CD14-positive monocyte (primary cell): ENCODE data around the gene CAMTA1. TPM values are rescaled to one million over a fixed set of nuclear protein-coding genes. Genes with fewer than 3 reads are reported as not detected.

ENCODE experiments used
- DNase-seq, 3 donors: peaks; one replicate each; pipeline ENCODE4 v3.0.0-alpha.2; 2011 to 2022
- H2AFZ ChIP-seq: 2 replicates; pipeline ENCODE4 v1.6.0; 2012; ENCODE audit warnings: mild to moderate bottlenecking, low read depth, low read length, inconsistent platforms; ENCODE audit not compliant: insufficient read depth, poor library complexity, severe bottlenecking
- H3K27ac ChIP-seq, 2 donors: 1 replicate in 1 of 2; 2 replicates in 1 of 2; pipeline ENCODE4 v1.5.1; 2012 to 2013; ENCODE audit warnings: low read length in 2 of 2, control low read depth in 1 of 2, inconsistent platforms in 1 of 2, low read depth in 1 of 2, mild to moderate bottlenecking in 1 of 2
- H3K27me3 ChIP-seq, 2 donors: one replicate each; pipeline versions ENCODE4 v1.6.0 to v1.6.1; 2011 to 2013; ENCODE audit warnings: low read length in 2 of 2; ENCODE audit not compliant: control insufficient read depth in 2 of 2, insufficient read depth in 2 of 2
- H3K36me3 ChIP-seq, 2 donors: replicated peaks in 1 of 2; 1 replicate in 1 of 2; 2 replicates in 1 of 2; pipeline versions ENCODE4 v1.5.1 to v1.6.1; 2012 to 2013; ENCODE audit warnings: low read length in 2 of 2, control low read depth in 1 of 2, inconsistent platforms in 1 of 2, mild to moderate bottlenecking in 1 of 2; ENCODE audit not compliant: insufficient read depth in 2 of 2, control insufficient read depth in 1 of 2
- H3K4me1 ChIP-seq, 2 donors: 1 replicate in 1 of 2; 2 replicates in 1 of 2; pipeline versions ENCODE4 v1.5.1 to v1.6.1; 2012 to 2013; ENCODE audit warnings: low read length in 2 of 2, control low read depth in 1 of 2, inconsistent platforms in 1 of 2, mild to moderate bottlenecking in 1 of 2, moderate library complexity in 1 of 2; ENCODE audit not compliant: insufficient read depth in 2 of 2, control insufficient read depth in 1 of 2
- H3K4me2 ChIP-seq: replicated peaks from 2 replicates; pipeline ENCODE3; 2012; ENCODE audit warnings: low read length, moderate library complexity, mild to moderate bottlenecking; ENCODE audit not compliant: poor library complexity, severe bottlenecking; ENCODE audit errors: extremely low read depth
- H3K4me3 ChIP-seq, 3 experiments: fragments of 200-600 bp in 1 of 3; sonication (generic) in 1 of 3; replicated peaks in 1 of 3; 1 replicate in 2 of 3; 2 replicates in 1 of 3; pipeline ENCODE4 v1.5.1; 2011 to 2013; ENCODE audit warnings: low read length in 3 of 3, mild to moderate bottlenecking in 3 of 3, control low read depth in 2 of 3, low read depth in 2 of 3, inconsistent platforms in 1 of 3, moderate library complexity in 1 of 3
- H3K79me2 ChIP-seq: 2 replicates; pipeline ENCODE4 v1.6.0; 2012; ENCODE audit warnings: mild to moderate bottlenecking, control low read depth, inconsistent platforms, low read length, moderate library complexity; ENCODE audit not compliant: insufficient read depth
- H3K9ac ChIP-seq: 2 replicates; pipeline ENCODE4 v1.6.0; 2017; ENCODE audit warnings: low read length, mild to moderate bottlenecking; ENCODE audit not compliant: insufficient read depth, poor library complexity, severe bottlenecking
- H3K9me3 ChIP-seq, 2 donors: replicated peaks in 1 of 2; 1 replicate in 1 of 2; 2 replicates in 1 of 2; pipeline versions ENCODE4 v1.5.1 to v1.6.1; 2012 to 2013; ENCODE audit warnings: low read length in 2 of 2, control low read depth in 1 of 2; ENCODE audit not compliant: control insufficient read depth in 1 of 2, insufficient read depth in 1 of 2
- H4K20me1 ChIP-seq: 2 replicates; pipeline ENCODE4 v1.6.0; 2012; ENCODE audit warnings: mild to moderate bottlenecking, low read length, control low read depth, moderate library complexity; ENCODE audit not compliant: insufficient read depth
- H3K27ac Mint-ChIP-seq, 7 donors: one replicate each; pipeline ENCODE4 v1.8.0; 2020; ENCODE audit warnings: mild to moderate bottlenecking in 7 of 7, mixed read lengths in 7 of 7, moderate library complexity in 6 of 7, inconsistent platforms in 2 of 7
- H3K27me3 Mint-ChIP-seq, 3 donors: one replicate each; pipeline ENCODE4 v1.8.0; 2021 to 2022; ENCODE audit warnings: low read depth in 3 of 3, mild to moderate bottlenecking in 3 of 3, mixed read lengths in 3 of 3, moderate library complexity in 3 of 3, inconsistent platforms in 1 of 3
- H3K36me3 Mint-ChIP-seq, 2 donors: one replicate each; pipeline ENCODE4 v1.8.0; 2020; ENCODE audit warnings: mixed read lengths in 2 of 2, inconsistent platforms in 1 of 2, mild to moderate bottlenecking in 1 of 2
- H3K4me1 Mint-ChIP-seq: one replicate; pipeline ENCODE4 v1.8.0; 2020; ENCODE audit warnings: mild to moderate bottlenecking, mixed read lengths
- H3K4me3 Mint-ChIP-seq, 2 donors: one replicate each; pipeline ENCODE4 v1.8.0; 2020; ENCODE audit warnings: mild to moderate bottlenecking in 2 of 2, mixed read lengths in 2 of 2, moderate library complexity in 1 of 2
- H3K9me3 Mint-ChIP-seq, 7 donors: one replicate each; pipeline ENCODE4 v1.8.0; 2020 to 2022; ENCODE audit warnings: mixed read lengths in 7 of 7, mild to moderate bottlenecking in 6 of 7, moderate library complexity in 6 of 7, inconsistent platforms in 2 of 7
- CTCF ChIP-seq: fragments of 200-600 bp; IDR thresholded peaks from one replicate; pipeline ENCODE4 v1.8.0; 2022; ENCODE audit warnings: antibody characterized with exemption, mild to moderate bottlenecking
- WGBS: methylation state at CpG from one replicate; pipeline ENCODE4 v1.1.5; 2013; ENCODE audit warnings: missing lambda C conversion rate; ENCODE audit not compliant: insufficient coverage; 5-methylcytosine and 5-hydroxymethylcytosine counted together
- intact Hi-C, 2 donors: fragments of 100-400 bp; cut with micrococcal nuclease; formaldehyde crosslinking; loops; one replicate each; pipeline versions ENCODE4 v1.15.0 to v1.15.1; 2023
- polyA plus RNA-seq, 3 donors: library from polyadenylated mRNA; depleted of rRNA in 1 of 3; unstranded in 2 of 3; stranded (reverse) in 1 of 3; fragments of 300-500 nt in 2 of 3; fragments of >200 nt in 1 of 3; fragmentation: Illumina TruSeq in 2 of 3; gene quantifications; 1 replicate in 2 of 3; 2 replicates in 1 of 3; pipeline ENCODE4 v1.2.3, GENCODE V29; 2012 to 2021

CAMTA1 gene
- polyA plus RNA-seq, 3 donors, result 52.0 to 89.6 (median 78.3) TPM

DNA sequence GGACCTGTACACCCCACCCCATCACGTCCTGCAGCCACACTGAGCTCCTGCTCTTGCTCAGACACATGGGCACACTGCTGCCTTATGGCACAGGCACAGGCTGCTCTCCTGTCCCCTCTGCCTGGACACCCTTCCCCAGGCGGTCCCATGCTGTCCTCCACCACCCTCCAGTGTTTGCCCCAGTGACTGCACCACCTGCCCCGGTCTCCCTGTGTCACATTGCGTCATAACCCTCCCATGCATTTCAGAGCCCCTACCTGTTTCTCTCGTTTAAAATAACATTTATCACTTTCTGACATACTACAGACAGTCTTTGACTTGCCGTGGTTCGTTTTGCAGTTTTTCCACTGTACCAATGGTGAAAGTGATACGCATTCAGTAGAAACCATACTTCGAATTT is 159.2 kb downstream of the CAMTA1 start:
- H2AFZ ChIP-seq, result no peak overlapping the region
- no peaks in the 10 kb centered on the region for H3K4me1 ChIP-seq
- Mint-ChIP-seq H3K36me3 (no peaks in the 10 kb centered on the region), H3K4me3 (no peak overlapping the region), H3K27me3 (peaks cover 0 to 9% (median 2%) of the 10 kb centered on the region in 3 donors), H3K27ac (no peak overlapping the region), H3K9me3 (no peaks in the 10 kb centered on the region), H3K4me1 (no peaks in the 10 kb centered on the region)
- intact Hi-C loops, result no loop called here
- no peaks in the 10 kb centered on the region for H3K79me2 ChIP-seq
- H3K4me2 ChIP-seq, result no peak overlapping the region
- H3K9me3 ChIP-seq, result no peaks in the 10 kb centered on the region
- DNase-seq, result no peak
- no peak overlapping the region for H3K9ac ChIP-seq
- H3K36me3 ChIP-seq, result no peaks in the 10 kb centered on the region
- no peak overlapping the region for H3K27ac ChIP-seq
- H3K4me3 ChIP-seq, result no peak overlapping the region
- WGBS, result 84% methylated on average over 7 of the region's 9 CpGs
- H4K20me1 ChIP-seq, result no peaks in the 10 kb centered on the region
- no peak for TF ChIP-seq CTCF
- H3K27me3 ChIP-seq, result no peaks in the 10 kb centered on the region

DNA sequence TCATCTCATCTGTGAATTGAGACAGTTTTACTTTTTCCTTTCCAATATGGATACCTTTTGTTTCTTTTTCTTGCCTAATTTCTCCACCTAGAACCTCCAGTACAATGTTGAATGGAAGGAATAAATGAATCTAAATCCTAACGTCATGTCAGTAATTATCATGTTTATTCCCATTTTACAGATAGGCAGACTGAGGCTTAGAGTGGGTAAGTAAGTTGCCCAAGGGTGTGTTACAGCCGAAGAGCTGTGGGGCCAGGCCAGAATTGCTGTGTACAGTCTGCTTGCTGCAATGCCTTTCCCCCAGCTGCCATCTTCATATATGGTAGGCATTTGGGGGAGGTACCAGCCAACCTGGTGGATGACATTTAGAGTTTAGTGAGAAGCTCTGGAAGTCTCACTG is 162.7 kb downstream of the CAMTA1 start:
- Histone ChIP-seq H3K79me2 (no peaks in the 10 kb centered on the region), H3K4me2 (no peak overlapping the region), H3K27ac (no peak overlapping the region), H3K27me3 (no peaks in the 10 kb centered on the region), H3K9ac (no peak overlapping the region), H3K36me3 (no peaks in the 10 kb centered on the region), H3K4me3 (no peak overlapping the region), H3K9me3 (no peaks in the 10 kb centered on the region), H2AFZ (no peak overlapping the region), H4K20me1 (no peaks in the 10 kb centered on the region), H3K4me1 (no peaks in the 10 kb centered on the region)
- no CpG with 5 or more reads among the region's 2 CpGs for WGBS
- peaks cover 0 to 9% (median 2%) of the 10 kb centered on the region in 3 donors for H3K27me3 Mint-ChIP-seq
- DNase-seq, result no peak
- intact Hi-C loops, result no loop called here
- H3K9me3 Mint-ChIP-seq, result no peaks in the 10 kb centered on the region
- no peak overlapping the region for H3K4me3 Mint-ChIP-seq
- no peaks in the 10 kb centered on the region for H3K4me1 Mint-ChIP-seq
- no peaks in the 10 kb centered on the region for H3K36me3 Mint-ChIP-seq
- H3K27ac Mint-ChIP-seq, result peak overlapping the region in 1 of 7 donors; percentile 4
- no peak for TF ChIP-seq CTCF
